ENCODE data around the gene SLC35B2.

SLC35B2 gene

DNA sequence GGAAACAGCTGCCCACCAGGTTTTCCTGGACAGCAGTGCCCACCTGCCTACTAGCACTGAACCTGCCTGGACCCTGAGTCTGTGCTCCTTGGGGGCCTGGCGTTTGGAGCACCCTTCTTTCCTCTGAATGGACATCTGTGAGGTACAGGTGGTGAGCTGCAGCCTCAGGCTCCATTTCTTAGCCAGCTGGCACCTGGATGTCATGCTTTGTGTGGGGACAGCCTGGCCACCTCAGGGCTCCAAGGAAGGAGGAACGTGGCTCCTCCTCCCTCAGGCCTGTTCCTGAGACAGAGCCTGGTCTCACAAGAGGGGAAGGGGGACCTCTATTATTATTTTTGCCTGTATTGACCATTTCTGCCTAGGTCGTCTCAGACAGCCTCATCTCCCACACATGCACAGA, 21.0 kb upstream of the SLC35B2 start:
- no peak overlapping the region for H3K4me3 ChIP-seq (ENCODE audit: low read depth, low read length)
- no peak overlapping the region for H3K9ac ChIP-seq
- TF ChIP-seq, protein P1, sequence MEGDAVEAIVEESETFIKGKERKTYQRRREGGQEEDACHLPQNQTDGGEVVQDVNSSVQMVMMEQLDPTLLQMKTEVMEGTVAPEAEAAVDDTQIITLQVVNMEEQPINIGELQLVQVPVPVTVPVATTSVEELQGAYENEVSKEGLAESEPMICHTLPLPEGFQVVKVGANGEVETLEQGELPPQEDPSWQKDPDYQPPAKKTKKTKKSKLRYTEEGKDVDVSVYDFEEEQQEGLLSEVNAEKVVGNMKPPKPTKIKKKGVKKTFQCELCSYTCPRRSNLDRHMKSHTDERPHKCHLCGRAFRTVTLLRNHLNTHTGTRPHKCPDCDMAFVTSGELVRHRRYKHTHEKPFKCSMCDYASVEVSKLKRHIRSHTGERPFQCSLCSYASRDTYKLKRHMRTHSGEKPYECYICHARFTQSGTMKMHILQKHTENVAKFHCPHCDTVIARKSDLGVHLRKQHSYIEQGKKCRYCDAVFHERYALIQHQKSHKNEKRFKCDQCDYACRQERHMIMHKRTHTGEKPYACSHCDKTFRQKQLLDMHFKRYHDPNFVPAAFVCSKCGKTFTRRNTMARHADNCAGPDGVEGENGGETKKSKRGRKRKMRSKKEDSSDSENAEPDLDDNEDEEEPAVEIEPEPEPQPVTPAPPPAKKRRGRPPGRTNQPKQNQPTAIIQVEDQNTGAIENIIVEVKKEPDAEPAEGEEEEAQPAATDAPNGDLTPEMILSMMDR (IDR thresholded peaks at IDR 0.05) = no peak
- no peaks in the 10 kb centered on the region for H3K36me3 ChIP-seq (ENCODE audit: control insufficient read depth, insufficient read depth, low read length)
- no peaks in the 10 kb centered on the region for H3K9me3 ChIP-seq (ENCODE audit: control insufficient read depth, low read length)
- H3K4me2 ChIP-seq (ENCODE audit: low read length) = no peak overlapping the region
- H3K27ac ChIP-seq = no peak overlapping the region
- H3K27me3 ChIP-seq (ENCODE audit: control insufficient read depth, insufficient read depth, low read length) = no peaks in the 10 kb centered on the region
- H3K4me1 ChIP-seq = no peaks in the 10 kb centered on the region
- H3K79me2 ChIP-seq = no peaks in the 10 kb centered on the region
- no peak overlapping the region for H2AFZ ChIP-seq

DNA sequence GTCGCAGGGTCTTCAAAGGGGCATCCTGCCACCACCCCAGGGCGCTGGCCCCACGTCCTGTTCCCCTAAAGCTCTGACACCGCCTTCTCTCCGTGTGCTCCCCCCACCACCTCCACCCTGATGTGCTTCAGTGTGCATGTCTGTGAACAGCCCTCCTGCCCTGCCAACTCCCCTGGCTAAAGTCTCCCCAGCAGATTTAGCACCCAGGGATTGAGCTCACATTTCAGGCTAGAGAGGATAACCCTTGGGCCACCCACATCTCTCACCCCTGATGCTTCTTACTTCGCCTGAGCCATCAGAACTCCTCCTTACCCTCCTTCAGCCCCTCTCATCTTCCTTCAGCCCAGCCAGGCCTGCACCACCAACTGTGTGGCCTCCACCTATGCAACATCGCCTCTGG, 20.4 kb upstream of the SLC35B2 start:
- Histone ChIP-seq H3K36me3 (ENCODE audit: control insufficient read depth, insufficient read depth, low read length) (no peaks in the 10 kb centered on the region), H3K79me2 (no peaks in the 10 kb centered on the region), H3K27ac (no peak overlapping the region), H3K9me3 (ENCODE audit: control insufficient read depth, low read length) (no peaks in the 10 kb centered on the region), H3K4me1 (no peaks in the 10 kb centered on the region), H3K9ac (no peak overlapping the region), H2AFZ (no peak overlapping the region), H3K4me3 (ENCODE audit: low read depth, low read length) (no peak overlapping the region), H3K27me3 (ENCODE audit: control insufficient read depth, insufficient read depth, low read length) (no peaks in the 10 kb centered on the region), H3K4me2 (ENCODE audit: low read length) (no peak overlapping the region)
- TF ChIP-seq, protein P1 (IDR thresholded peaks at IDR 0.05) = no peak

DNA sequence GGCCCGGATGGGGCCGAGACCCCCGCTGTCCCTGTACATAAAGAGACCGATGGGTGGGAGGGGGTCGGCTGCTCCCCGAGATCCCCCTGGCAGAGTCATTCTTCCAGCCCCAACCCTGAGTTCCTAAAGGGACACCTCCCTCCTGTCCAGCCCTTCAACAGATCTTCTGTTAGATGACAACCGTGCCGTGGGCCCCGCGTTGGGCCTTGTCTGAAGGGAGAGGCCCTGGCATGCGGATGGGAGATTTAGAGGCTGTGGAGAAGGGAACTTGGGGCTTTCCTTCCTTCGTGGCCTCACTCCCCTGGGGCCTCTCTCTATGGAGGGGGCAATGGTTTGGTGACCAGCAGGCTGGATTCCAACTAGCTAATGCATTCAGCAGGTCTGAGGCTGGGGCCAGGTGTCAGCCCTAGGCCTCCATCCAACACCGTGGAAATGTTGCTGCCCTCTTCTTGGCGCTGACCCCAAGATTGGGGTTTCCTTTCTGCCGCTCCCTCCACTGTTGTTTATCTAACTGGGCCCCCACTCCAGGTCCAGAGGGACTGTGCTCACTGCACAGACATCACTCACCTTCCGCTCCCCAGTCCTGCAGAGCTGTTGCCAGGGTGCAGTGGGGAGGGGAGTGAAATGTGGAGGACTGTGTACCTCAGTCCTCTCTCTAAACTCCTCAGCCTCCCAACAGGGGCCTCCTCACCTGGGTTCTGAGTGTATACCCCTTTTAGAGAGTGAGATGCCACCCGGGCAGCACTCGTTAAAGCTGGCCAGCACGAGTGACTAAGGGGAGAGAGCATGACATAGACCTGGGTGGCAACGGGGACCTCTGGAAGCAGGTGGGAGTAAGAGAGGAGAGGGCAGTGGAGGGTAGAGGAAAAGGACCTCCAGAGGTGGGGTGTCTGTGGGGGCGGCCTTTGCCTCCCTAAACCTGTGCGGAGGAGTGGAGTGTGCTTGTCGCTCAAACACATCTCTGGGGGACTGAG, 19.6 kb upstream of the SLC35B2 start:
- TF ChIP-seq, protein P1 (IDR thresholded peaks at IDR 0.05) = no peak
- Histone ChIP-seq H3K79me2 (no peaks in the 10 kb centered on the region), H3K4me2 (ENCODE audit: low read length) (no peak overlapping the region), H2AFZ (no peak overlapping the region), H3K36me3 (ENCODE audit: control insufficient read depth, insufficient read depth, low read length) (no peaks in the 10 kb centered on the region), H3K27ac (no peak overlapping the region), H3K4me1 (no peaks in the 10 kb centered on the region), H3K9me3 (ENCODE audit: control insufficient read depth, low read length) (no peaks in the 10 kb centered on the region), H3K4me3 (ENCODE audit: low read depth, low read length) (no peak overlapping the region), H3K9ac (no peak overlapping the region), H3K27me3 (ENCODE audit: control insufficient read depth, insufficient read depth, low read length) (no peaks in the 10 kb centered on the region)

DNA sequence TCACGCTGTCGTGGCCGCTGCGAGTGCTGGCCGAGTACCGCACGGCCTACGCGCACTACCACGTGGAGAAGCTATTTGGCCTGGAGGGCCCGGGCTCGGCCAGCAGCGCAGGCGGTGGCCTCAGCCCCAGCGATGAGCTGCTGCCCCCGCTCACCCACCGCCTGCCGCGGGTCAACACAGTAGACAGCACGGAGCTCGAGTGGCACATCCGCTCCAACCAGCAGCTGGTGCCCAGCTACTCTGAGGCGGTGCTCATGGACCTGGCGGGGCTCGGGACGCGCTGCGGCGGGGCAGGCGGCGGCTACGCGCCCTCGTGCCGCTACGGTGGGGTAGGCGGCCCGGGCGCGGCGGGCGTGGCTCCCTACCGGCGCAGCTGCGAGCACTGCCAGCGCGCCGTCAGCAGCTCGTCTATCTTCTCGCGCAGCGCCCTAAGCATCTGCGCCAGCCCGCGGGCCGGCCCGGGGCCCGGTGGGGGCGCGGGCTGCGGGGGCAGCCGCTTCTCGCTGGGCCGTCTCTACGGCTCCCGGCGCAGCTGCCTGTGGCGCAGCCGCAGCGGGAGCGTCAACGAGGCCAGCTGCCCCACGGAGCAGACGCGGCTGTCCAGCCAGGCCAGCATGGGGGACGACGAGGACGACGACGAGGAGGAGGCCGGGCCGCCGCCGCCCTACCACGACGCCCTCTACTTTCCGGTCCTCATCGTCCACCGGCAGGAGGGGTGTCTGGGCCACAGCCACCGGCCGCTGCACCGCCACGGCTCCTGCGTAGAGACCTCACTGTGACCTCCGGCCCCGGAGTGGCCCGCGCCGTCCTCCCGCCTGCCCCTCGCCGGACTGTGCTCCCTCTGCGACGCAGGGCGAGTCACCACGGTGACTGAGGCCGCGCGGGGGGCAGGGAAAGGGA, 18.7 kb upstream of the SLC35B2 start:
- Histone ChIP-seq H3K36me3 (ENCODE audit: control insufficient read depth, insufficient read depth, low read length) (no peaks in the 10 kb centered on the region), H3K9ac (no peak overlapping the region), H3K4me2 (ENCODE audit: low read length) (peak overlapping the region; percentile 74), H3K27ac (no peak overlapping the region), H3K9me3 (ENCODE audit: control insufficient read depth, low read length) (no peaks in the 10 kb centered on the region), H2AFZ (peak overlapping the region; percentile 69), H3K27me3 (ENCODE audit: control insufficient read depth, insufficient read depth, low read length) (no peaks in the 10 kb centered on the region), H3K4me1 (no peaks in the 10 kb centered on the region), H3K79me2 (no peaks in the 10 kb centered on the region), H3K4me3 (ENCODE audit: low read depth, low read length) (no peak overlapping the region)
- TF ChIP-seq, protein P1 (IDR thresholded peaks at IDR 0.05) = no peak

All from parathyroid adenoma (tissue), 2 donors.